SK-N-MC (cell line): Measurements from ENCODE around the gene ZNF710.

Experiments
- EZH2 ChIP-seq: fragments of 200-600 bp; sonication (generic); IDR thresholded peaks from one replicate; pipeline ENCODE4 v1.6.1; 2017; ENCODE audit warnings: antibody characterized with exemption
- FOXP2 ChIP-seq: optimal IDR thresholded peaks from 2 replicates; pipeline ENCODE3; 2011; ENCODE audit warnings: mild to moderate bottlenecking, moderate library complexity; ENCODE audit not compliant: insufficient read depth; ENCODE audit errors: extremely low read length, control extremely low read depth
- POLR2AphosphoS5 ChIP-seq: IDR thresholded peaks from 2 replicates; pipeline ENCODE4 v1.6.1; 2012; ENCODE audit warnings: mild to moderate bottlenecking, low read depth, low read length, borderline replicate concordance

DNA sequence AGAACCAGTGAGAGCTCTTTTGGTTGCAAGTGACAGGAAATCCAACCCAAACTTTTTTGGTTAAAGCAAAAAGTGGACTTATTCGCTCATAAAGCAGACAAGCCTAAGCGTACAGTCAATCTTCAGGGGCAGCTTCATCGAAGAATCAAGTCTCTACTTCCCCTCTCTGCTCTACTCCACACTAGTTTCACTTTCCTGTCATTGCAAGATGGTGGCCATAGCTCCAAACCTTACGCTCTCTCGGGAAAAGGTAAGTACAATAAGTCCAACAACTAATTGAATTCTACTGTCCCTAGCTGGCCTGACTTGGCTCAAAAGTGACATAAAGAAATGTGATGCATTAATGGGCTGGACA is 24.9 kb upstream of the ZNF710 start:
- TF ChIP-seq POLR2AphosphoS5 (no peak), EZH2 (no peak), FOXP2 (no peak)
